ENCODE data around the gene IFITM2.
"Not testable (repeated sequence)": the region's sequence is repeated elsewhere in the genome, so short reads cannot be mapped to it uniquely, and the experiment has no call there.

The IFITM2 gene

DNA sequence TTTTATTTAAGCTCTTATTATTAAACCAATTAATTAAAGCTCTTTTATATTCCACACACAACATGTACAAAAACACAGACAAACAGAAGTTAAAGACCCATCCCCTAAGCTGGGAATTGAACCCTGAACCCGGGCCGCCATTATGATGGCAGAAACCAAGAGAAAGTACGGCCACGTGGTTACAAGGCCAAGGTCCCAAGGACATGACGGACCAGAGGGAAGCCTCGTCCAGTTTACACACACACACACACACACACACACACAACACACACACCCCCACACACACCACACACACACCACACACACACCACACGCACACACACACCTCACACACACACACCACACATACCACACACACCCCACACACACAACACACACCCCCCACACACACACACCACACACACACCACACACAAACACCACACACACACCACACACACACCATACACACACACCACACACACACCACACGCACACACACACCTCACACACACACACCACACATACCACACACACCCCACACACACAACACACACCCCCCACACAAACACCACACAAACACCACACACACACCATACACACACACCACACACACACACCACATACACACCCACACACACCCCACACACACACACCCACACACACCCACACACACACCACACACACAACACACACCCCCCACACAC, 41.8 kb downstream of the IFITM2 start:
- DNase-seq, result not testable (repeated sequence)

DNA sequence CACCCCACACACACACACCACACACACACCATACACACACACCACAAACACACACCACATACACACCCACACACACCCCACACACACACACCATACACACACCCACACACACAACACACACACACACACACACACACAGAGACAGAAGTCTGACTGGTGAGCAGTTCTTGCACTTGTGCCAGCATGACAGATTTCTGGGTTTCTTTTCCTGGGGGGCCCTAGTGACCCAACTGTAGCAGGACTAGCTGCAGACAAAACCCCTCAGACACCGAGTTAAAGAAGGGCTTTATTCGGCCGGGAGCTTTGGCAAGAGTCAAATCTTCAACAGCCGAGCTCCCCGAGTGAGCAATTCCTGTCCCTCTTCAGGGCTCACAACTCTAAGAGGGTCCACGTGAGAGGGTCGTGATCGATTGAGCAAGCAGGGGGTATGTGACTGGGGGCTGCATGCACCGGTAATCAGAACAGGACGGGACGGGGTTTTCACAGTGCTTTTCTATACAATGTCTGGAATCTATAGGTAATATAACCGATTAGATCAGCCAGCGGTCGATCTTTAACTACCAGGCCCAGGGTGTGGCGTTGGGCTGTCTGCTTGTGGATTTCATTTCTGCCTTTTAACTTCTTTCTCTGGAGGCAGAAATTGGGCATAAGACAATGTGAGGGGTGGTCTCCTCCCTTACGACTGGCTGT, 42.6 kb downstream of the IFITM2 start:
- DNase-seq, result not testable (repeated sequence)

DNA sequence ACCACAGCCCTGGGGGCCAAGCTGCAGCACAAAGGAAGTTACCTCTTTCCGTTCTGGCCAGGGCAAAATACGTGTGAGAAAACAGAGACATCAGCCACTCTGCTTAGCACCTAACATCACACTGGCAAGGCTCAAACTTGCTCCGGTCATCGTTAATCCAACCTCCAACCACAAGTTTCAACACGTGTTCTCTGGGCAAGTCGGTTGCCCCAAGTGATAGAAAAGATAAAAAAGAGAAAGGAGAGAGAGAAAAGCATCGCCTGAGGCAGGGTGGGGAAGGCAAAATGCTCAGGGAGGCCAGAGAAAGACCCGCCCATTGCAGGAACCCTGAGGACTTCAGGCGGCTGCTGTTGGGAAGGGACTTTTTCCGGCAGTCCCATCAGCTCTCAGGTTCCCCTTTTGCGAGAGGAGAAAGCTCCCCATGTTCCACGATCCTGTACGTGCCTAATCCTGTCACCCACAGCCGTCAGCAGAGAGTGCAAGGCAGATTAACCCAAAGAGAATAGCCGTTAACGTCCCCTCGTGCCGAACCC, 43.2 kb downstream of the IFITM2 start:
- no peak for DNase-seq

DNA sequence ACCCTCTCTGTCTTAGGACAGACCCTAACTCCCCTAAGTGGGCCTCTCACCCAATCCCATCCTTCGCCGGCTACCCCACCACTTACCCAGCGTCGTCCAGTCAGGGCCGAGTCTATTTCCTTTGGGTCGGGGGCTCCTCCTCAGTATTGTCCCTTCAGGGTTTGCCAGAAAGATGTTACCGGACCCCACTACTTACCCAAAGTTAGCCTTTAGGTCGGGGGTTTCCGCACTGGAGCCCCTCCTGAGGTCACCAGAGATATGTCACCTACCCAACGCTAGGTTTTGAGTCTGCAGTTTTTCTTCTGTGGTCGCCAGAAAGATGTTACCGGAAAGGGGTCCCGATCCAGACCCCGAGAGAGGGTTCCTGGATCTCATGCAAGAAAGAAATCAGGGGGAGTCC, 43.8 kb downstream of the IFITM2 start:
- no peak for DNase-seq

DNA sequence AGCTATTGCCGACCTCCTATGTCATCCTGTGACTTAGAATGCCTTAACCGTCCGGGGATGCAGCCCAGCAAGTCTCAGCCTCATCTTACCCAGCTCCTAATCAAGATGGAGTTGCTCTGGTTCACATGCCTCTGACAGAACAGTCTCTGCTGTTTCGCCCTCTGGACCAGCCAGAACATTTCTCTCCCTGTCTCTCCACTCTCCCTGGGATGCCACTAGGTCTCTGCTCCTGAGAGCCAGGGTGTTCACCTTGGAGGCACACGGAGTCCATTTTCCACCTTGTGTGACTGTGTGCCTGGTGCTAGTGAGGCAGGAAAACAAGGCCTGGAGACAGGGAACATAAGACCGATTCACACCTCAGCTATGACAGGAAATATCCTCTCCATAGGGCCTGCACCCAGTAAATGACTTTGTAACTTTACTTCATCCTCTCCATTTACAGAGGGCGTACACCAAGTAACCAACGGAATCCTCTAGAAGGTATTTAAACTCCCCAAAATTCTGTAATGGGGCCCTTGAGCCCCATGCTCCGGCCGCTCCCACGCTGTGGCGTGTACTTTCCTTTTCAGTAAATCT, 44.9 kb downstream of the IFITM2 start:
- DNase-seq, result no peak

DNA sequence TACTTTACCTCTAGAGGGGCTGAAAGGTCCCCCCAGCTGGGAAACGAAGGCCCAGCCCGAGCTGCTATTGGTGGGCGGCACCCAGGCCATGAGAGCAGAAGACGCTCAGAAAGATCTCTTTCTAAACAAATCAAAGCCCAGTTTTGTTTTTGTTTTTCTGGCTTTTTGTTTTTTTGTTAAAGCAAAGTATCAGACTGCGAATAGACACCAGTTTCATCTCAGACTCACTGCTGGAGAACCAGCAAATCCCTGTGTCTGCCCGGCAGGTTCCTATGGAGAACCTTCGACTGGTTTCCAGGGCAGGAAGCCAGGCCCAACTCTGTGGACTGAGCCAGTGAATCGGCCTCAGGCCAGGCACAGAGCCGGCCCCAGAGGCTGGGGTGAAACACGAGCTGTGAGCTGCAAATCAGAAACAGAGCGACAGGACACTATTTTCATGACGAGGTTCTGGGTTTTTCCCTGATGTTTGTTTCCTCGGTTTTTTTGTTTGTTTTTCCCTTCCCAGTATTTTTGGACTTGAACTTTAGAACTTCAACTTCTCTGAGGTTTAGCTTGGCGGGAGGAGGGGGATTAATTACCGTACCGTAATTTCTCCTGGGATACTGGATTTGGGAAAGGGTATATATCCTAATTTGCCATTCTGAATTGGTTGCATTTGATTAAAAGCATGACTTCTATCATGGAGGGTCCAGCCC, 45.7 kb downstream of the IFITM2 start:
- no peak for DNase-seq

DNA sequence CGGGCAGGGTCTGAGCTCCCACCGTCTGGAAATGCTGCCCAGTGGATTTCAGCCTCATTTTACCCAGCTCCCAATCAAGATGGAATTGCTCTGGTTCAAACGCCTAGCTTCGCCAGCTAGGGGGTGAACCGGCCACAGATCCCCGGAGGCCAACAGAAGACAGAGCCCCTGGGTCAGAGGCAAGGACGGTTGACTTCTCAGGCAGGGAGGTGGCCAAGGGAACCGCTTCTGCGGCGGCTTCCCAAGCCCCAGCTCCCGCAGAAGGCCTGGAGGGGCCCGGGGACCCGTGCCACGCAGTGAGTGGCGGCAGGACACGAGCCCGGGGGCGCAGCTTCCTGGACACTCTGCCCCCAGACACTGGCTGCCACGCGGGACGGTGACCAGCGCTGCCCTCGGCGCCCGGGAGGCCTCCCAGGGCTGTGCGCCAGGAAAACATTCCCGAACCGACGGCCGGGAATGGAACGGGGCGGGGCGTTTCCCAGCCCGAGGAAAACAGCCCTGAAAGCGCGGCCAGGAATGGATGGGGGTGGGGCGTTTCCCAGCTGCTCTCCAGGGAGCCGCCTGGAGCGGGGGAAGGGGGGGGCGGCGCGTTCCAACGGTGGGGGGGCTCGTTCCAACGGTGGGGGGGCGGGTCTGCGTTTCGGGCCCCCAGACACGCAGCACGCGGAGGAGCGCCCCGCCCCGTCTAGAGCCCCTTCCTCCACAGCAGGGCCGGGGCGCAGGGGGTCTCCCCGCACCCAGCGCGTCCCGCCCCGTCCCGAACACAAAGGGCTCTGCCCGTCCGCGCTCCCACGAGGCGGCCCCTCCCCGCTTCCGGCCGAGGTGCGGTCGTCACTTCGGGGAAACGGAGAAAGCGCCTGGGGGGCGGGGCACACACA, 48.2 kb downstream of the IFITM2 start:
- DNase-seq, result peak; percentile 89

DNA sequence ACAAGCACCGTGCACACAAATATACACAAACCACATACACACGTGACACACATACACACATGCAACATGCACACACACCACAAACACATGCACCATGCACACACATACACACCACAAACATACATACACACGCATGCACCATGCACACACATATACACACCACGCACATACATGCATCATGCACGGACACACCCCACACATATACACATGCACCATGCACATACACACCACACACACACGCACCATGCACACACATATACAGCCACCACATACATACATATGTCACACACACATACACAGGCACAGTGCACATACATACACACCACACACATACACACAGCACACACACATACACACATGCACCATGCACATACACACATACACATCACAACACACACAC, 49.0 kb downstream of the IFITM2 start:
- no peak for DNase-seq

DNA sequence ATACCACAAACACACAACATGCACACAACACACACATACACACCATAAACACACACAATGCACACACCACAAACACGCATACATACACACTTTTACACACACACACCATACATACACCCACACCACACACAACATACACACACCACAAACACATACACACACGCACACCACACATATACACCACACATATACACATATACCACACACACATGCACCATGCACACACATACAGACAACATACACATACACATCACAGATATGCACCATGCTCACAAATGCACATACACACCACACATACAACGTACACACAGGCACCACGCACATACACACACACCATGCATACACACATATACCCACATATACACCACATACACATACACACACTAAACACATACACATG, 50.0 kb downstream of the IFITM2 start:
- no peak for DNase-seq

DNA sequence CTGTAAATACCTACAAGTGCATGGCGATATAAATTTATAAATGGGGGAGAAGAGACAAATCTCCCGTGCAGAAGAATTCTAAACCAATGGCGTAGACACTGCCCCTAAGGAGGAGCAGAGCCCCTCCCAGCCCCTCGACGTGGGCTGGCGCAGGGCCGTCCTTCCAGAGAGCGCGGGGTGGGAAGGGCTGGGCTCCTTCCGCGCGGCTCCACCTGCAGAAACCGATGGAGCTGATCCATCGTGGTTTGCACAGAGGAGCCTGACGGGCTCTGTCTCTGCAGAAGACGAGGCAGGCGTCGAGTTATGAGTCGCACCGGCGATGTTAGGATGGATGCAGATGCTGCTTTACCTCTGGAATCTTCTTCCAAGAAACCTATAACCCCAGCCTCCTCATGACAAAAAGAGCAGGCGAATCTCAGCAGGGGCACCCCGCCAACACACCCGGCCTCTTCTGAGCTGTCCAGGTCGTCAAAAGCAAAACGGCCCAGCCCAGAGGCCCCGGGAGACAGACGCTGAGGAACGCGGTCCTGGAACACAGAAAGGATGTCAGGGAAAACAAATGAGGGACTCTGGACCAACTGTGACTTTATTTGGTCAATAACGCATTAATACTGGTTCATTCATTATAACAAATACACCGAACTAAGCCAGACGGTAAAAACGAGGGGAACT, 50.6 kb downstream of the IFITM2 start:
- no peak for DNase-seq

Data from activated naive CD4-positive, alpha-beta T cell treated with anti-CD3 and anti-CD28 coated beads, Interleukin-2, amount 50 U/mL, for 16 hours (primary cell).